Uterus (tissue), 2 donors: ENCODE data around the gene MMP8.

Experiments
- CTCF ChIP-seq, 4 experiments: fragments of 200-600 bp in 2 of 4; fragments of 450-650 bp in 2 of 4; sonication (generic) in 2 of 4; IDR thresholded peaks; one replicate each; pipeline ENCODE4 v1.5.1; 2016 to 2019; ENCODE audit warnings: antibody characterized with exemption in 4 of 4, mild to moderate bottlenecking in 2 of 4, moderate library complexity in 1 of 4
- POLR2A ChIP-seq, 2 donors: fragments of 450-650 bp; IDR thresholded peaks; one replicate each; pipeline ENCODE4 v1.6.1; 2016; ENCODE audit warnings: antibody characterized with exemption in 2 of 2, mild to moderate bottlenecking in 1 of 2, moderate library complexity in 1 of 2

DNA sequence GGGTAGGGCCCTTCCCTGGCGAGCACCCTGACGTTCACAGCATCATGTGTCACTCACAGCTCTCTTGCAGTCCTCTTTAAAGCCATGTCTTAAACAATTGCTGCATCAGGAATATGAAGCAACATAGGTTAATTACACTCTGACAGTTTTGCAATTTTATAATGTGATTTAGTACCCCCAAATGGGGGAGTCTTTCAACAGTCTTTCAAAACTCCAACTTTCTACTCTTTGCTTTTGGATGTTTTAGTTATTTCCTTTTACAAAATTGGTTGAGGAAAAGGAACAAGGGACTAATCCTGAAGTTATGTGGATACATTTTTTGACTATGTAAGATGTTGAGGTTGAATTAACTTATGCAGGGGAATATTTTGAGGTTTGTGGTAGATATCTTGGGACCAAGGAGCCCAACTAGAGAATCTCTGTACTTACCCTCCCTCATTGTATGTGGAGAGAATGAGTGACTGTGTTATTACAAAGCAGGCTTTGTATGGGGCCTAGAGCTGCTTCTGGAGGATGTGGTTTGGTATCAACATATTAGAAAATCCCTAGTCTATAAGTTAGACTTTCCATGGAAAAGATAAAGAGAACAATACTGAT is at the start of gene MMP8:
- TF ChIP-seq CTCF (IDR thresholded peaks at IDR 0.05) (no peak), POLR2A (IDR thresholded peaks at IDR 0.05) (no peak)
